ENCODE measurements around the gene TCF25.

TCF25 gene

DNA sequence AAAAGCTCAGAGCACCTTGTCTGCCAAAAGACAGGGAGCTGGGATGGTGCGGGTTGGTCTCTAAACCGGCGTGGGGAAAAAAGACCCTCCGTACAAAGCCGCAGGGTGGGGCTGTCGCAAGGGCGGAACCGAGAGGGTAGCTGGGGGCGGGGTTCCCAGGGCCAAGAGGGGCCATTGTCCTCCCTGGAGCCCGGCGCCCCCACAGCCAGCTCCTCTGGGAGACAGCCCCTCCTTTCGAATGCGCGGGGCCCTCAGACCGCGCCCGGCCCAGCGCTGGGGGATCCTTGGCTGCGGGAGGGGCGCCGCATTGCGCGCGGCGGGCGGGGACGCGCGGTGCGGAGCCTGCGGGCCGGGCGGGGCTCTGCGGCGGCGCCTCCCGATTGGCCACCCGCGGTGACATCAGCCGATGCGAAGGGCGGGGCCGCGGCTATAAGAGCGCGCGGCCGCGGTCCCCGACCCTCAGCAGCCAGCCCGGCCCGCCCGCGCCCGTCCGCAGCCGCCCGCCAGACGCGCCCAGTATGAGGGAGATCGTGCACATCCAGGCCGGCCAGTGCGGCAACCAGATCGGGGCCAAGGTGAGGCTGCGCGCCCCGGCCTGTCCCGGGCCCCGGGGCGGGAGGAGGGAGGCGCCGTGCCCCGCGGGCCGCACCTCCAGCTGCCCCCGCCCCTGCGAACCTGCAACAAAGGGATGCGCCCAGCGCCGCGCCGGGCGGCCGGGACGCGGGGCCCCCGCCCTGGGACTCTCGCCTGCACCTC, 49.7 kb downstream of the TCF25 start, which contains the start of gene TUBB3 (continued):
- TF ChIP-seq, protein P1, sequence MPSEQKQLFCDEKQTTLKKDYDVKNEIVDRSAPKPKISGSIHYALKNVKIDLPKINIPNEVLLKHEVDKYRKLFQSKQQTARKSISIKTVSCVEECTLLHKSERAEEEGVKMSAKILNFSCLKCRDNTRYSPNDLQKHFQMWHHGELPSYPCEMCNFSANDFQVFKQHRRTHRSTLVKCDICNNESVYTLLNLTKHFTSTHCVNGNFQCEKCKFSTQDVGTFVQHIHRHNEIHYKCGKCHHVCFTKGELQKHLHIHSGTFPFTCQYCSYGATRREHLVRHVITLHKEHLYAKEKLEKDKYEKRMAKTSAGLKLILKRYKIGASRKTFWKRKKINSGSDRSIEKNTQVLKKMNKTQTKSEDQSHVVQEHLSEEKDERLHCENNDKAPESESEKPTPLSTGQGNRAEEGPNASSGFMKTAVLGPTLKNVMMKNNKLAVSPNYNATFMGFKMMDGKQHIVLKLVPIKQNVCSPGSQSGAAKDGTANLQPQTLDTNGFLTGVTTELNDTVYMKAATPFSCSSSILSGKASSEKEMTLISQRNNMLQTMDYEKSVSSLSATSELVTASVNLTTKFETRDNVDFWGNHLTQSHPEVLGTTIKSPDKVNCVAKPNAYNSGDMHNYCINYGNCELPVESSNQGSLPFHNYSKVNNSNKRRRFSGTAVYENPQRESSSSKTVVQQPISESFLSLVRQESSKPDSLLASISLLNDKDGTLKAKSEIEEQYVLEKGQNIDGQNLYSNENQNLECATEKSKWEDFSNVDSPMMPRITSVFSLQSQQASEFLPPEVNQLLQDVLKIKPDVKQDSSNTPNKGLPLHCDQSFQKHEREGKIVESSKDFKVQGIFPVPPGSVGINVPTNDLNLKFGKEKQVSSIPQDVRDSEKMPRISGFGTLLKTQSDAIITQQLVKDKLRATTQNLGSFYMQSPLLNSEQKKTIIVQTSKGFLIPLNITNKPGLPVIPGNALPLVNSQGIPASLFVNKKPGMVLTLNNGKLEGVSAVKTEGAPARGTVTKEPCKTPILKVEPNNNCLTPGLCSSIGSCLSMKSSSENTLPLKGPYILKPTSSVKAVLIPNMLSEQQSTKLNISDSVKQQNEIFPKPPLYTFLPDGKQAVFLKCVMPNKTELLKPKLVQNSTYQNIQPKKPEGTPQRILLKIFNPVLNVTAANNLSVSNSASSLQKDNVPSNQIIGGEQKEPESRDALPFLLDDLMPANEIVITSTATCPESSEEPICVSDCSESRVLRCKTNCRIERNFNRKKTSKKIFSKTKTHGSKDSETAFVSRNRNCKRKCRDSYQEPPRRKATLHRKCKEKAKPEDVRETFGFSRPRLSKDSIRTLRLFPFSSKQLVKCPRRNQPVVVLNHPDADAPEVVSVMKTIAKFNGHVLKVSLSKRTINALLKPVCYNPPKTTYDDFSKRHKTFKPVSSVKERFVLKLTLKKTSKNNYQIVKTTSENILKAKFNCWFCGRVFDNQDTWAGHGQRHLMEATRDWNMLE (tag by site-specific recombination; conservative IDR thresholded peaks at IDR 0.05; ENCODE audit: low read depth), result no peak
- TF ChIP-seq ZNF223 (tag by site-specific recombination; IDR thresholded peaks at IDR 0.05), result no peak
- no peak for TF ChIP-seq ZNF830 (tag by site-specific recombination; IDR thresholded peaks at IDR 0.05; ENCODE audit: low read depth)
- TF ChIP-seq, protein P2, sequence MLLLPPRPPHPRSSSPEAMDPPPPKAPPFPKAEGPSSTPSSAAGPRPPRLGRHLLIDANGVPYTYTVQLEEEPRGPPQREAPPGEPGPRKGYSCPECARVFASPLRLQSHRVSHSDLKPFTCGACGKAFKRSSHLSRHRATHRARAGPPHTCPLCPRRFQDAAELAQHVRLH (tag by site-specific recombination; IDR thresholded peaks at IDR 0.05), result 0 out of 2 replicates have a peak, but pooled peaks have one; percentile 34
- TF ChIP-seq, protein P3, sequence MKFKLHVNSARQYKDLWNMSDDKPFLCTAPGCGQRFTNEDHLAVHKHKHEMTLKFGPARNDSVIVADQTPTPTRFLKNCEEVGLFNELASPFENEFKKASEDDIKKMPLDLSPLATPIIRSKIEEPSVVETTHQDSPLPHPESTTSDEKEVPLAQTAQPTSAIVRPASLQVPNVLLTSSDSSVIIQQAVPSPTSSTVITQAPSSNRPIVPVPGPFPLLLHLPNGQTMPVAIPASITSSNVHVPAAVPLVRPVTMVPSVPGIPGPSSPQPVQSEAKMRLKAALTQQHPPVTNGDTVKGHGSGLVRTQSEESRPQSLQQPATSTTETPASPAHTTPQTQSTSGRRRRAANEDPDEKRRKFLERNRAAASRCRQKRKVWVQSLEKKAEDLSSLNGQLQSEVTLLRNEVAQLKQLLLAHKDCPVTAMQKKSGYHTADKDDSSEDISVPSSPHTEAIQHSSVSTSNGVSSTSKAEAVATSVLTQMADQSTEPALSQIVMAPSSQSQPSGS (tag by site-specific recombination; IDR thresholded peaks at IDR 0.05; ENCODE audit: low read depth), result no peak
- TF ChIP-seq, protein P4, sequence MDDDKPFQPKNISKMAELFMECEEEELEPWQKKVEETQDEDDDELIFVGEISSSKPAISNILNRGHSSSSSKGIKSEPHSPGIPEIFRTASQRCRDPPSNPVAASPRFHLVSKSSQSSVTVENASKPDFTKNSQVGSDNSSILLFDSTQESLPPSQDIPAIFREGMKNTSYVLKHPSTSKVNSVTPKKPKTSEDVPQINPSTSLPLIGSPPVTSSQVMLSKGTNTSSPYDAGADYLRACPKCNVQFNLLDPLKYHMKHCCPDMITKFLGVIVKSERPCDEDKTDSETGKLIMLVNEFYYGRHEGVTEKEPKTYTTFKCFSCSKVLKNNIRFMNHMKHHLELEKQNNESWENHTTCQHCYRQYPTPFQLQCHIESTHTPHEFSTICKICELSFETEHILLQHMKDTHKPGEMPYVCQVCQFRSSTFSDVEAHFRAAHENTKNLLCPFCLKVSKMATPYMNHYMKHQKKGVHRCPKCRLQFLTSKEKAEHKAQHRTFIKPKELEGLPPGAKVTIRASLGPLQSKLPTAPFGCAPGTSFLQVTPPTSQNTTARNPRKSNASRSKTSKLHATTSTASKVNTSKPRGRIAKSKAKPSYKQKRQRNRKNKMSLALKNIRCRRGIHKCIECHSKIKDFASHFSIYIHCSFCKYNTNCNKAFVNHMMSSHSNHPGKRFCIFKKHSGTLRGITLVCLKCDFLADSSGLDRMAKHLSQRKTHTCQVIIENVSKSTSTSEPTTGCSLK (tag by site-specific recombination; IDR thresholded peaks at IDR 0.05), result no peak
- no peak for TF ChIP-seq BCL11B (tag by site-specific recombination; IDR thresholded peaks at IDR 0.05; ENCODE audit: low read depth)
- no peak for TF ChIP-seq ZNF366 (tag by site-specific recombination; conservative IDR thresholded peaks at IDR 0.05)
- TF ChIP-seq ZNF394 (tag by site-specific recombination; IDR thresholded peaks at IDR 0.05; ENCODE audit: borderline replicate concordance), result no peak
- 0 out of 2 replicates have a peak, but pooled peaks have one; percentile 2 for TF ChIP-seq KLF9 (tag by site-specific recombination; IDR thresholded peaks at IDR 0.05; ENCODE audit: low read depth)
- TF ChIP-seq, protein P5, sequence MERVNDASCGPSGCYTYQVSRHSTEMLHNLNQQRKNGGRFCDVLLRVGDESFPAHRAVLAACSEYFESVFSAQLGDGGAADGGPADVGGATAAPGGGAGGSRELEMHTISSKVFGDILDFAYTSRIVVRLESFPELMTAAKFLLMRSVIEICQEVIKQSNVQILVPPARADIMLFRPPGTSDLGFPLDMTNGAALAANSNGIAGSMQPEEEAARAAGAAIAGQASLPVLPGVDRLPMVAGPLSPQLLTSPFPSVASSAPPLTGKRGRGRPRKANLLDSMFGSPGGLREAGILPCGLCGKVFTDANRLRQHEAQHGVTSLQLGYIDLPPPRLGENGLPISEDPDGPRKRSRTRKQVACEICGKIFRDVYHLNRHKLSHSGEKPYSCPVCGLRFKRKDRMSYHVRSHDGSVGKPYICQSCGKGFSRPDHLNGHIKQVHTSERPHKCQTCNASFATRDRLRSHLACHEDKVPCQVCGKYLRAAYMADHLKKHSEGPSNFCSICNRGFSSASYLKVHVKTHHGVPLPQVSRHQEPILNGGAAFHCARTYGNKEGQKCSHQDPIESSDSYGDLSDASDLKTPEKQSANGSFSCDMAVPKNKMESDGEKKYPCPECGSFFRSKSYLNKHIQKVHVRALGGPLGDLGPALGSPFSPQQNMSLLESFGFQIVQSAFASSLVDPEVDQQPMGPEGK (tag by site-specific recombination; IDR thresholded peaks at IDR 0.05), result peak; percentile 79
- no peak for TF ChIP-seq ZFP41 (tag by site-specific recombination; IDR thresholded peaks at IDR 0.05; ENCODE audit: borderline replicate concordance)
- TF ChIP-seq, protein P6, sequence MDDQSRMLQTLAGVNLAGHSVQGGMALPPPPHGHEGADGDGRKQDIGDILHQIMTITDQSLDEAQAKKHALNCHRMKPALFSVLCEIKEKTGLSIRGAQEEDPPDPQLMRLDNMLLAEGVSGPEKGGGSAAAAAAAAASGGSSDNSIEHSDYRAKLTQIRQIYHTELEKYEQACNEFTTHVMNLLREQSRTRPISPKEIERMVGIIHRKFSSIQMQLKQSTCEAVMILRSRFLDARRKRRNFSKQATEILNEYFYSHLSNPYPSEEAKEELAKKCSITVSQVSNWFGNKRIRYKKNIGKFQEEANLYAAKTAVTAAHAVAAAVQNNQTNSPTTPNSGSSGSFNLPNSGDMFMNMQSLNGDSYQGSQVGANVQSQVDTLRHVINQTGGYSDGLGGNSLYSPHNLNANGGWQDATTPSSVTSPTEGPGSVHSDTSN (CRISPR knock-in tag; IDR thresholded peaks at IDR 0.05), result peak; percentile 81
- no peak for TF ChIP-seq ZNF626 (tag by site-specific recombination; IDR thresholded peaks at IDR 0.05)
- no peak for TF ChIP-seq KLF7 (tag by site-specific recombination; IDR thresholded peaks at IDR 0.05; ENCODE audit: borderline replicate concordance)
- no peak for TF ChIP-seq ZBTB17 (tag by site-specific recombination; IDR thresholded peaks at IDR 0.05)
- no peak for TF ChIP-seq ZNF292 (tag by site-specific recombination; IDR thresholded peaks at IDR 0.05; ENCODE audit: borderline replicate concordance, low read depth)
- no peak for TF ChIP-seq ZNF48 (tag by site-specific recombination; IDR thresholded peaks at IDR 0.05)
- TF ChIP-seq, protein P7, sequence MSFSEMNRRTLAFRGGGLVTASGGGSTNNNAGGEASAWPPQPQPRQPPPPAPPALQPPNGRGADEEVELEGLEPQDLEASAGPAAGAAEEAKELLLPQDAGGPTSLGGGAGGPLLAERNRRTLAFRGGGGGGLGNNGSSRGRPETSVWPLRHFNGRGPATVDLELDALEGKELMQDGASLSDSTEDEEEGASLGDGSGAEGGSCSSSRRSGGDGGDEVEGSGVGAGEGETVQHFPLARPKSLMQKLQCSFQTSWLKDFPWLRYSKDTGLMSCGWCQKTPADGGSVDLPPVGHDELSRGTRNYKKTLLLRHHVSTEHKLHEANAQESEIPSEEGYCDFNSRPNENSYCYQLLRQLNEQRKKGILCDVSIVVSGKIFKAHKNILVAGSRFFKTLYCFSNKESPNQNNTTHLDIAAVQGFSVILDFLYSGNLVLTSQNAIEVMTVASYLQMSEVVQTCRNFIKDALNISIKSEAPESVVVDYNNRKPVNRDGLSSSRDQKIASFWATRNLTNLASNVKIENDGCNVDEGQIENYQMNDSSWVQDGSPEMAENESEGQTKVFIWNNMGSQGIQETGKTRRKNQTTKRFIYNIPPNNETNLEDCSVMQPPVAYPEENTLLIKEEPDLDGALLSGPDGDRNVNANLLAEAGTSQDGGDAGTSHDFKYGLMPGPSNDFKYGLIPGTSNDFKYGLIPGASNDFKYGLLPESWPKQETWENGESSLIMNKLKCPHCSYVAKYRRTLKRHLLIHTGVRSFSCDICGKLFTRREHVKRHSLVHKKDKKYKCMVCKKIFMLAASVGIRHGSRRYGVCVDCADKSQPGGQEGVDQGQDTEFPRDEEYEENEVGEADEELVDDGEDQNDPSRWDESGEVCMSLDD (tag by site-specific recombination; IDR thresholded peaks at IDR 0.05), result 0 out of 2 replicates have a peak, but pooled peaks have one; percentile 30

All from HEK293 (cell line).